ENCODE data around the gene UCN2. TPM values are rescaled to one million over a fixed set of nuclear protein-coding genes. Genes with fewer than 3 reads are reported as not detected.

The UCN2 gene
- total RNA-seq, 1 experiment from 2014 or later, result not detected

DNA sequence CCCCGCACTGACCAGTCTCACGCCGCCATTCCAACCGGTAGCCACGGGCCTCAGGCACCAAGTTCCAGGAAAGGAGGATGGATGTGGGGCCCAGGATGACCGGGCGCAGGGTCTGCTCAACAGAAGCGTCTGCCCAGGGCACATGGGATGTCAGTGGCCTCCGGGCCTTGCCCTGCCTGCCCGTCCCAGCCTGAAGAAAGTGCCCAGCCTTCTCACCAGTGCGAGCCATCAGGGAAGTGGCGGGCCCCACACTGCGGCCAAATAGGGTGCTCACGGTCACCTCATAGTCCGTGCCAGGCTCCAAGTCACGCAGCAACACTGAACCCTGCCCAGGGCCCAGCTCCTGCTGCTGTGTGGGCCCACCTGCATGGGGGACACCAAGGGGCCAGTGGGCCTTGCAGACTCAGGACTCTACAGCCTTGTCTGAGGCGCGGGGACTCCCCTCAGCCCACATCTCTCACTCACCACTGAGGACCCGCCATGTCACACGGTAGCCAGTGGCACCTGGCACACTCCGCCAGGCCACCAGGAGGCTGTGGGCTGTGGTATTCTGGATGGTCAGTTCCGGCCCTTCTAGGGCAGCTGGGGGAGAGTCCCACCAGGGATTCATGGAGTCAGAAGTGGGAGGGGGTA is 28.4 kb upstream of the UCN2 start:
- no peak for DNase-seq (ENCODE audit: extremely low read depth, low read depth)

- no peak for DNase-seq (ENCODE audit: extremely low read depth, low read depth)
These were observed 27.9 kb upstream of the UCN2 start for GRCh38 chr3:48591436-48591835.

DNA sequence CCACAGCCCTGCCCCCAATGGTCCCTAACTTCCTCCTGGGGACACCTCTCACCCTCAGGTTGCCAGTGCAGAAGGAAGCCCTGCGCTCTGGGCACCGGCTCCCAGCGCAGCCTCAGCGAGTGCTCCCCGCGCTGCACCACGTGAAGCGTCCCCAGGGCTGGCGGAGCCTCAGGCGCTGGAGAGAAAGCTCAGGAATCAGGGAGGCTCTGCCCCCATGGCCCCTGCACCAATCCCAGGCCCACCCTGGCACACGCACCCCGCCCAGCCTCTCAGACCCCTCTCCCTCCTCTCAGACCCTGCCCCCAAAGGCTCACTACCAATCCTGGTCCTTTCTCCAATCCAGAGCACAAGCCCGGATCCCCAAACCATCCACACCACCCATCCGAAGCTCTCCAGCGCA is 24.6 kb upstream of the UCN2 start:
- no peak for DNase-seq (ENCODE audit: extremely low read depth, low read depth)

DNA sequence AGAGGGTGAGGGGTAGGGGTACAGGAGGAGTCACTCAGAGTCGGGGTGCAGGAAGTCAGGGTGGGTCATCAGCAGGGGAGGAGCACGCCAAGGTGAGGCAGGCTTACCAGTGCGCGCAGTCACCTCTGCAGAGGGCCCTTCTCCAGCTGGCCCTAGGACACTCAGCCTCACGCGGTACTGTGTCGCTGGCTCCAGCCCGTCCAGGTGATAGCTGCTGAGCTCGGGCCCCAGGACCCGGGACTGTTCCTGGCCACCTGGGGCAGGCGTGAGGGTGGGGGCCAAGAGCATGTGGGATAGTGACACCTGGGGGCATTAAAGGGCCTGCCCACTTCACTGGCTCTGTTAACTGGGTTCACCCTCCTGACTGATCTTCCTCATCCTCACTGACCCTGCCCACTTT is 24.1 kb upstream of the UCN2 start:
- no peak for DNase-seq (ENCODE audit: extremely low read depth, low read depth)

DNA sequence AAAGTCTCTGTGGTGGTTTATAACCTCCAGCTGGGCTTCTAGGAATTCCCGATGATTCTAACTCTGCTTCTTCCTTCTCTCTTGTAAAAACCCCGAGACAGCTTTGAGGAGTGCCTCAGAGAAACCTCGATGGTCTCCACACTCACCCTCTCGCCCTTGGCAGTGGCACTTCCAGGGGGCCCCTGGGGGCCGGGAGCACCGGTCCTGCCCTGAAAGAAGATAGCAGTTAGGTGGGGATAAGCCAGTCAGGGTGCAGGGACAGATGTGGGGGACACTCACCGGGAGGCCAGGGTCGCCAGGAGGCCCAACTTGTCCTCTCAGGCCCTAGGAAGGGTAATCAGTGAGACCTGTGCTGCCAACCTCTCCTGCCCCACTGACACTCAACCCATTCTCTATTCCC is 21.8 kb upstream of the UCN2 start:
- DNase-seq (ENCODE audit: extremely low read depth, low read depth), result no peak

- DNase-seq (ENCODE audit: extremely low read depth, low read depth), result no peak
These were observed 21.3 kb upstream of the UCN2 start for GRCh38 chr3:48584836-48585235.

DNA sequence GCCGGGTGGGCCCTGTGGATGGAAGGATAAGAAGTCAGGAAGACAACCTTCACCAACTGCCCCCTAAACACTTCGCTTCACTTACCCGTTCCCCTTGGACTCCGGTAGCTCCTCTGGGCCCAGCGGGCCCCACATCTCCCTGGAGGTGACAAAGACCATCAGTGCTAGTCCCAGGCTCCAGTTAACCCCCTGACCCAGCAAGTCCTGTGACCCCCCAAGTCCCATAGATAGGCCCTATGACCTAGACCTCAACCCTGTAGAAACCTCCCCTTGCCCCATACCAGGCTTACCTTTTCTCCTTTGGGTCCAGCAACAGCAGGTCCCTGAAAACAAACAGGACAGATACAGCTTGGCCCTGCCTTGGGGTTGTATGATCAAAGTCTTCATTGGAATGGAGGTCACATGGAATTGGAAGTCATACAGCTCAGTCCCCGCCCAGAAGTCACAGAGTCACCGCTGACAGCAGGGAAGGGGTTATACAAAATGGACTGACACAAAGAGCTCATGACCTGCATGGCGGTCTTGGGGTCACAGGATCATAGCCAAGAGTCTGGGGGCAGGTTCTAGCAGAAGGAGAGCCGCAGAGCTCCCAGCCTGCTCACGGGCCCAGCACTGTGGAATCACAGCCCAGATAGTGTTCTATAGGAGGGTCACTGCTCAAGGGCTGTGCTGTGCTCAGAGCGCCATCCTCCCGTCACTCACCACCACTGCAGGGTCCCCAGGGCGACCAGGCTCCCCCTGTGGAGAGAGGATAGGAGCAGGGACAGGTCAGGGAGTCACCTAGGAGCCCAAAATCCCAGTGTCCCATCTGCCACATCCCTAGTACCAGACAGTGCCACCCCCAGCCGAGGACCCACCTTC is 18.3 kb upstream of the UCN2 start:
- no peak for DNase-seq (ENCODE audit: extremely low read depth, low read depth)

GRCh38 chr3:48576647-48577046 is 13.1 kb upstream of the UCN2 start:
- no peak for DNase-seq (ENCODE audit: extremely low read depth, low read depth)

DNA sequence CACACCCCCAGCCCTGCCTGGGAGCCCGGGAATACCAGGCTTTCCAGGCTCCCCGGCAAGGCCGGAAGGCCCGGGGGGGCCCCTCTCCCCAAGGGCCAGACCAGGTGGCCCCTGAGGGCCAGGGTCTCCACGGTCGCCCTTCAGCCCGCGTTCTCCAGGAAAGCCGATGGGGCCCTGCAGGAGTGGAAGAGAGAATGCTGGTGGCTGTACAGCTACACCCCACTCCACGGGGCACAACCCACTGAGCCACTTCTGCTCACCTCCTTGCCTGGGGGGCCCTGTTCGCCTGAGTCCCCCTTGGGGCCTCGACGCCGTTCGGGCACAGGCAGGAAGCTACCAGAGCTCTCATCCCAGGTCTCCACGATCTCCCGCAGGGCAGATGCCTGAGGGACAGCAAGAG is 11.8 kb upstream of the UCN2 start:
- DNase-seq (ENCODE audit: extremely low read depth, low read depth), result no peak

DNA sequence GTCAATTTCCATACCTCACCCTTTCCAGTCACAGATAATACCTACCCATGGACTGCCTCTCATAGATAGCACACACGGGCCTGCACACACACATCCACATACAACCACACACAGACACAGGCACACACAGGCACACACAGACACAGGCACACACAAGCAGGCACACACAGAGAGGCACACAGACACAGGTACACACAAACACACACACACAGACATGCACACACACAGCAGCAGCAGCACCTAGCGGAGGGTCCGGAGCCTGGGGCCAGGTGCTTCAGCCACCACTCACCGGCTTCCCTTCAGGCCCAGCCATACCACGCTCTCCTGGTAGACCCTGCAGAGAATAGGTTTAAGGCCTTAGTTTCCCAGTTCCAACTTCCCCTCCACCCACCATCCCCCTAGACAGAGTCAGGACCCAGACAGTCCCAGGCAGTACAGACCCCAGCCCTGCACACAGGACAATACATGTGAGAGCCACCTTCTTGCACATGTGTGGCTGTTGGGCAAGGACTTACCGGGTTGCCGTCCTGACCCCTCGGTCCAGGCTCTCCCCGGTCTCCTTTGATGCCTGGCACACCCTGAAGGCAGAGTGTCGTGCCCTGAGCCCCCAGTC is 10.5 kb upstream of the UCN2 start:
- no peak for DNase-seq (ENCODE audit: extremely low read depth, low read depth)

GRCh38 chr3:48572517-48572916 is 8.9 kb upstream of the UCN2 start:
- DNase-seq (ENCODE audit: extremely low read depth, low read depth), result no peak

DNA sequence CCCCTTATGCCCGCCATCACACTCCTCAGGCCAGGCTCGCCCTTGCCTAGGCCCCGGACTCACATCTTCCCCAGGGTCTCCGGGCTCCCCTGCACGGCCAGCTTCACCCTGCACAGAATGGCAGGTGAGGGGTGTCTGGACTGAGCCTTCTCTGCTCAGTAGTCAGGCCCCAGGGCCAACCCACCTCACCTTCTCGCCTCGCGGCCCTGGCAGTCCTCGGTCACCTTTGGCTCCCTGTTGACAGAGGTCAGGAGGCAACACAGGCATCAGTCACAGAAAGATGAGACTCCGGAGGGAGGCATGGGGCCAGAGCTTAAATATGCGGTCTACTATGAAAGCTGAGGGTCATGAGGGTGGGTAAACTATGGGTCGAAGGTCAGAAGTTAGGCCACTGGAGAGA is 8.4 kb upstream of the UCN2 start:
- DNase-seq (ENCODE audit: extremely low read depth, low read depth), result no peak

GRCh38 chr3:48569808-48570450 is 6.3 kb upstream of the UCN2 start:
- DNase-seq (ENCODE audit: extremely low read depth, low read depth), result no peak

DNA sequence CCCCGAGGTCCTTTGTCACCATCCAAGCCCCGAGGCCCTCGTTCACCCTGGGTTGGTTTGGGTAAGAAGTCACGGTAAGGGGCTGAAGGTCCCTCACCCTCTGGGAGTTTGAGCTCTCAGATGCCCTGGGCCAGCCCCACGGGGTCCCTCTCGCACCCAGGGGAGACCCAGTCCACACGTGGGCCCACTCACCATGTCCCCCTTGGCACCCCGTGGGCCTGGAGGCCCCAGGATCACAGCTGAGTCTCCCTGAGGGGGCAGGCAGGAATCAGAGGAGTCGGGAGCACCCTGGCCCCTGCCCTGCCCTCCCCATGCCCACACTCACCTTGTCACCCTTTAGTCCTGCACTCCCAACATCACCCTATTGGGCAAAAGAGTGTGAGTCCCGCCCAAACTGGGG is 5.8 kb upstream of the UCN2 start:
- DNase-seq (ENCODE audit: extremely low read depth, low read depth), result no peak

- no peak for DNase-seq (ENCODE audit: extremely low read depth, low read depth)
These were observed 4.9 kb upstream of the UCN2 start for GRCh38 chr3:48568476-48568875.

GRCh38 chr3:48567500-48567899 is 3.9 kb upstream of the UCN2 start:
- no peak for DNase-seq (ENCODE audit: extremely low read depth, low read depth)

GRCh38 chr3:48567090-48567489 is 3.5 kb upstream of the UCN2 start:
- DNase-seq (ENCODE audit: extremely low read depth, low read depth), result no peak

DNA sequence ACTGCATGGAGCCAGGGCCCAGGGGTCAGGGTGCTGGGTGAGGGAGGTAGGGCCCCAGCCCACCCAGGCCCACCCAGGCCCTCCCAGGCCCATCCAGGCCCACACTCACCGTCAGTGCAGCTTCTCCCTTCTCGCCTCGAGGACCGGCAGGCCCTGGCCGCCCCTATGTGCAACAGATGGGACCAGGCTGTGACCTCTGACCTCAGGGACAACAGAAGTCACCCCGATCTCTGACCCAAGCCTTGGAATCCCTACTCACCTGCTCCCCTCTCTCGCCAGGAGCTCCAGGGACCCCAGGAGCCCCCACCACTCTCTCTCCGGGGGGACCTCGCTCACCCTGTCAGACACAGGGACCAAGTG is 2.8 kb upstream of the UCN2 start:
- no peak for DNase-seq (ENCODE audit: extremely low read depth, low read depth)

DNA sequence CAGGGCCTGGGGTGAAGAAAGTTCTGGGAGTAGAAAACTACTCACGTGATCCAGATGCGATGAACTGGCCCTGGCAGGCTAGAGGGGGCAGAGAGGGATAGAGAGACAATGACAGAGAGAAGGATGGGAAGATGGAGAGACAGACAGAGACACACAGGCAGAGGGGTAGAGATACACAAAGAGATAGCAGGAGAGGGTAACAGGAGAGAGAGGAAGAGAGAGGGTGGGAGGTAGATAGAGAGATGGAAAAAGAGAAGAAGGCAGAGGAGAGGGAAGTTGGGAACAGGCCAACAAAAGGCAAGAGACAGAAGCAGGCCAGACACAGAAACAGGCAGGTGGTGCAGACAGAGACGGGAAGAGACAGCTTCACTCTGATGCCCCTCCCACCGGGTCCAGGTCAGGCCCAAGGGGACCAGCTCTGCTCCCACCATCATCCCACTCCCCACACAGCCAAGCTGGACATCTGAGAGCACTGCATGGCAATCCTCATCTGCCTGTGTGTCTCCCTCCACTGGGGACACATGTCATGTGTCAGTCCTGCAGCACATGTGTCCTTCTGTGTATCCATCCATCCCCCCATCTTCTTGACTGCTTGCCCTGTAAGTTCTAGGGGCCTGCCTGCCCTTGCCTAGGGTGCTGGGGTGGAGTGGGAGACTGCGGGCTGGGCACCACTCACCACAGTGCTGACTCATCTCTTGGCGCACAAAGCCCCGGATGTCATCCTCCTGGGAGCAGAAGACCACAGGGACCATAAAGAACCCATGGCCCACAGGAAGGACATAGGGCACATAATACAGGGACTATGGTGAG is 2.2 kb upstream of the UCN2 start:
- no peak for DNase-seq (ENCODE audit: extremely low read depth, low read depth)

DNA sequence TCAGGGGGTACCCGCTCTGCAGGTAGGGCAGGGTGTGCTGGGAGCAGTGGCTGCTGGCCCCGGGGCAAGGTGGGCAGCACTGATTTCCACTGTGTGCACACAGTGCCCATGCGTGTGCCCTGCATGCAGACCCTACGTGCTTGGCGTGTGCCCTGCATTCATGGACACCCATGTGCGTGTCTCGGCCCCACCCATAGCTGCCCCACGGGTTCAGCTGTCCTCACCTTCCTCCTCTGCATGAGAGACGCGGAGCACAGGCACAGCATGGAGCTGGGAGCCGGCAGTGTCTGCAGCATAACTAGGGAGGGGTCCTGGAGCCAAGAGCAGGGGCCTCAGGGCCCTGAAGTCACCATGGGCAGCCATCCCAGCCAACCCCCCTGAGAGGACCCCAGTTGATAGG is 1.6 kb upstream of the UCN2 start:
- no peak for DNase-seq (ENCODE audit: extremely low read depth, low read depth)

GRCh38 chr3:48564667-48565066 is 1.1 kb upstream of the UCN2 start:
- no peak for DNase-seq (ENCODE audit: extremely low read depth, low read depth)

Data from NCI-H460 (cell line).